GM11168 (cell line): Measurements from ENCODE around the gene CDC20.

Experiments used
- in situ Hi-C: fragments of 300-500 bp; cut with MboI; formaldehyde crosslinking; loops from one replicate; pipeline ENCODE4 v1.12.0; 2022; ENCODE audit warnings: low sequenced_read_pairs; ENCODE audit not compliant: unreplicated experiment

The CDC20 gene

DNA sequence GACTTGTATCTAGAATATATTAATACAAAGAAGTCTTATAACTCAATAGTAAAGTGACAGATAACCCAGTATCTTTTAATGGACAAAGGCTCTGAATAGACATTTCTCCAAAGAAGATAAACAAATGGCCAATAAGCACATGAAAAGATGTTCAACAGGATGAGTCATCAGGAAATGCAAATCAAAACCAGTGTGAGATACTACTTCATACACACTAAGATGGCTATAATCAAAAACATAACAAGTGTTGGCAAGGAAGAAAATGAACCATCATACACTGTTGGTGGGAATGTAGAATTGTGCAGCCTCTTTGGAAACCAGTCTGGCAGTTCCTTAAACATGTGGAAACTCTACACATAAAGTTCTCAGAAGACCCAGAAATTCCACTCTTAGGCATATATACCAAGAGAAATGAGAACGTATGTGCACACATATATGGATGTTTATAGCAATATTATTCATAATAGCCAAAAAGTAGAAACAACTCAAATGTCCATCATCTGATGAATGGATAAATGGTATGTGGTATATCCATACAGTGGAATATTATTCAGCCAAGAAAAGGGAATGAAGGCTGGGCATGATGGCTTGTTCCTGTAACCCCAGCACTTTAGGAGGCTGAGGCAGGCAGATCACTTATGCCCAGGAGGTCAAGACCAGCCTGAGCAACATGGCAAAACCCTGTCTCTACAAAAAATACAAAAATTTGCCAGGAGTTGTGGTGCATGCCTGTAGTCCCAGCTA is 31.1 kb upstream of the CDC20 start:
- in situ Hi-C loops = no loop called here

DNA sequence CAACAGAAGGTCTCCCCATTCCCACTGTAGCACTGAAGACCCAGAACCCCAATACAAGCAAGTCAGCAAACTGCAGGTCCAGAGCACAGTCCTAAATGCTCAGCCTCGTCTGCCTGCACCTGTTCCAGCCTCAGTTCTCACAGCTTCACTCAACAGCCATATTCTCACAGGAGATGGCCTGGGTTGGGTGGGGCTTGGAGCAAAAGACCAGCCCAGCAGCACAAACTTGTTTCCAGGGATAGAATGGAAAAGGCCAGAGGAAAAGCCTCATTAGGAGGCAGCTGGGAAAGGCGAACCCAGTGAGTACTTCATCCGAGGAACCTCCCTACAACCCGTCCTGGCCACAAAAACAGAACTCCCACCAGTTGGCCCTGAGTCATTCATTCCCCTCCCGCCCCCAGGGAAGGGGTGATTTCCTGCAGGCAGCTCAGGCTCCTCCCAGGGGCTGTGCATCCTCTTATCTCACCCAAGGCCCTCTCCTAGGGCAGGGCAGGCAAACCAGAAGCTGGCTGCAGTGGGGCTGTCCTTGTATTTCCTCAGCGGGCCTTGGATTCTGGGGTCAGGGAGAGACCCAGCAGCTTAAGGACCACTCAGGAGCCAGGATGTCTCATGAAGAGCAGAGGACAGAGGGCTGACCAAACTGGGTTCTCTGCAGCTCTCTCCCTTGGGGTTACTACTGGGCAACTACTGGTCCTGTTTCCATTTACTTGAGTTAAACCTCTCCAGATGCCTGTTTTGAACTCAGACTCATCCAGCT is 28.6 kb upstream of the CDC20 start:
- in situ Hi-C loops = no loop called here

DNA sequence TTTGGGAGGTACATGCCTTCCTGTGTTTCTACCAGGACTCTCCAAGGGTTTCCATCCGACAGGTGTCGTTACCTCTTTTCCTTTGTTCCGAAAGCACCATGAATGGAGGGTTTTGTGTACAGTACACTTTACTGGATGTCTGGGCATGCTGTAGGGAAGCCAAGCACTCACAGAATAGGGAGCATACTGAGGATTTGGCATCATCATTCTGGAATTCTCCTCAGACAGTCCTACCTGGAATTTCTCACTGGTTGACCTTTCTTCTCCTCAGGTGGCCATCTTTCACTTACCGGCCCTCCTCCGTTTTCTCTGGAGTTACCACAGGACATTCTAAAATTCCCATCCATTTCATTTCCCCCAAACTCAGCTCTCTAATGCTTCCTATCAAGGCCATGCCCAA is 27.1 kb upstream of the CDC20 start:
- in situ Hi-C loops = no loop called here

DNA sequence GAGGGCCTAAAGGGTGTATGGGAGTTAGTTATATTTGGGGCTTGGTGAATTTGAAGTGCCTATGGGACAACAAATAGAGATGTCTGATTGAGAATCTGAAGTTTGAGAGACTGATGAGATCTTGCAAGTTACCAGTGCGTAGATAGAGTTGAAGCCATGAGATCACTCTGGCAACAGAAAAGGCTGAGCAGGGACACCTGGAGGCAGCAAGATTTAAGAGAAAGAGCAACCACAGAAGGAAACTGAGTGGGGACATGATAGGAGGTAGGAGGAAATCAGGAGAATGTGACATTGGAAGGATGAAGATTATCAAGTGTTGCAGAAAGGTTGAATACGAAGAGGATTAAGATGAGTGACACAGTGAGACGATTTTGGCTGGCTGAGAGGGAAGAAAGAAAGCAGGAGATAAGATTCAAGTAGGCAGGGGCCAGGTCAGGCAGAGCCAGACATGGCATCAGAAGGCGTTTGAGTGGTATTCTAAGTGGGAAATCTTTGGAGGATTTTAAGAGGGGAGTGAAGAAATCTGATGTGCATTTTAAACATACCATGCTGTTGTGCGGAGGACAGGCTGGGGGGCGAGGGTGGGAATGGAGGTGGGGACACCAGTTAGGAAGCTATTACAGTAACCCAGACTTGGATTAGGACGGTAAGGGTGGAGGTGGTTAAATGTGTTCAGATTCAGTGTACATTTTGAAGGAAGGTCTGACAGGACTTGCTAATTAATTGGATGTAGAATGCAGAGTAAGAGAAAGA is 24.2 kb upstream of the CDC20 start:
- in situ Hi-C loops = no loop called here

DNA sequence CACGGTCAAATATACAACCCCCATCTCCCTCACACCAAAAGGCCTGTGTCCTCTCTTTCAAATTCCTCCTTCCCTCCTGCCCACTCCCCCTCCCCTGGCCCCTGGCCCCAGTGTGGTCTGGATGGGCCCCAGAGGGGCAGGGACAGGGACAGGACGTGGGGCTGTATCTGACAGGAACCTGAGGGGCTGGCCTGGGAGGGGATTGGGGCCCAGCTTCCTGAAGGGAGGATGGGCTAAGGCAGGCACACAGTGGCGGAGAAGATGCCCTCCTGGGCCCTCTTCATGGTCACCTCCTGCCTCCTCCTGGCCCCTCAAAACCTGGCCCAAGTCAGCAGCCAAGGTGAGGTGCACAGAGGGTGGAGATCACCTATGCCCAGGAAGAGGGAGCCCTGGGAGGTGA is 21.2 kb upstream of the CDC20 start, which contains the start of gene MPL:
TSS of gene MPL (plus strand) at position 231 of the 400 bp plus-strand sequence. CDS start at position 262, 31 bp downstream.
- in situ Hi-C loops = no loop called here

DNA sequence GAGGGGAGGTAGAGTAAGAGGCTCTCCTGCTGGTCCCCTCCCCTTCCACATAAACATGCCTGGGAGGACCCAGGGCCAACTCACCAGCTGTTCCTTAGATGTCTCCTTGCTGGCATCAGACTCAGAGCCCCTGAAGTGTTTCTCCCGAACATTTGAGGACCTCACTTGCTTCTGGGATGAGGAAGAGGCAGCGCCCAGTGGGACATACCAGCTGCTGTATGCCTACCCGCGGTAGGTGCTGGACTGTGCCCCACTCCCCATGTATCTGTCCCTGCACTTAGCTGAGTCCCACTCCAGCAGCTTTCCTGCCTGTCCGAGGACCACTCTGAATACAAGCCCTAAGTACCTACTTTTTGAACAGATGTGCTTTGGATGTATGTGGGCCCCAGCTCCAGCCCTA is 20.8 kb upstream of the CDC20 start:
- in situ Hi-C loops = no loop called here

DNA sequence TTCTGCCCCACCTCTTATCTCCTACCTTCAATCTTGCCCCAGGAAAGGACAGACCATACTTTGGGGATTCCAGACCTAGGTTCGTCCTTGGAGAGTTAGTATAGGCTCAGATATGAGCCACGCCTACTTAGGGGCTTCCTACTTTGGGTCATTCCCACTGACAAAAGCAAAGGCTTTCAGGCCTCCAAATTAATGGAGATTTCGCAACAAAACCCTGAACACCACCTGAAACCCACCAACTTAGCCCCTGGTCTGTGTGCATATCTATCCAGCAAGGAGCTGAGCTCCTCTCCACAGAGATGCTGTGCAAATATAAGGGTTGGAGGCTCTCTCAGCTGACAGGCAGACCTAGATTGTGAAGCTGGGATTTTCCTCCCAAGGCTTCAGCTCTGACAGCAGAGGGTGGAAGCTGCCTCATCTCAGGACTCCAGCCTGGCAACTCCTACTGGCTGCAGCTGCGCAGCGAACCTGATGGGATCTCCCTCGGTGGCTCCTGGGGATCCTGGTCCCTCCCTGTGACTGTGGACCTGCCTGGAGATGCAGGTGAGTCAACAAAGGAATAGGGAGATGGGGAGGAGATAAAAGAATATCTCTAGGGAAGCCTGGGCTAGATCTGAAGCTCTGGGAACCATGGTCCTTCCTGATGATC is 19.1 kb upstream of the CDC20 start:
- in situ Hi-C loops = no loop called here

DNA sequence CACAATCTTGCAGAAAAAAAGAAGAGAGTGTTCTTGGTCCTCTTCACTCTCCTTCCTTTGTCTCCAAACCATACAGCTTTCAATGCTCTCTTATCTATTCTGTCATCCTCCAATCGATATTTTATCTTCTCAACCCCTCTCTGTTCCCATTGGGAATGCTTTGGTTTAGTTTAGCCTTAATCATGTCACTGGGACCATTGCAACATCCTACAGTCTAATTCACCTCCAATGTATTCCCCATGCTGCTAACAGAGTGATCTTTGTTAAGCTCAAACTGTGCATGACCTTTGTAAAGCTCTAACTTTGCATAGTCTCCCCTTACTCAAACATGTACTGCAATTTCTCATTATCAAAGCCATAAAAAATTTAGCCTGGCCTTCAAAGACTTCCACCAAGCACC is 18.2 kb upstream of the CDC20 start:
- in situ Hi-C loops = no loop called here

DNA sequence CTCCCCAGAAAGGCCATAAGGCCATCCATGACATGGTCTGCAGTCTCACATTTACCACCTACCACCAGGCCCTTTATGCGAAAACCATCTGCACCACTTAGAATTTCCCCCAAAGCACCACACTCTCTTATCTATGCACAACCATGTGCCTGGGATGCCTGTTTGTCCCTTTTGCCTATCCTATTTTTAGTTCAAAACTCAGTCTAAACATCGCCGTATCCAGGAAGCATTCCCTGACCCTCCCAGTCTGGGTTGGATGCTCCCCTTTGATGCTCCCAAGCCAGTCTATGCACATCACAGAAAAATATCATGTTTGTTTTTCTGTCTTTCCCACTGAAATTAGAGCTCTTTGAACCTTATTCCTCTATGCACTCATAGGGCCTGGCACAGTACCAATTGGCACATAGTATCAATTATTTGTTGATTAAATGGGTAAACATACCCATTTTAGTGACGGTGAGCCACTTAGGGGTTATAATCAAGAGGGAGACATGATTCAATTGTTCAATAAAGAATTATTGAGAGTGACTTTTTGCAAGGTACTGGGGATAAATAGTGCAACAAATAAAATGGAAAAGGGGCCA is 14.4 kb upstream of the CDC20 start:
- in situ Hi-C loops = no loop called here

DNA sequence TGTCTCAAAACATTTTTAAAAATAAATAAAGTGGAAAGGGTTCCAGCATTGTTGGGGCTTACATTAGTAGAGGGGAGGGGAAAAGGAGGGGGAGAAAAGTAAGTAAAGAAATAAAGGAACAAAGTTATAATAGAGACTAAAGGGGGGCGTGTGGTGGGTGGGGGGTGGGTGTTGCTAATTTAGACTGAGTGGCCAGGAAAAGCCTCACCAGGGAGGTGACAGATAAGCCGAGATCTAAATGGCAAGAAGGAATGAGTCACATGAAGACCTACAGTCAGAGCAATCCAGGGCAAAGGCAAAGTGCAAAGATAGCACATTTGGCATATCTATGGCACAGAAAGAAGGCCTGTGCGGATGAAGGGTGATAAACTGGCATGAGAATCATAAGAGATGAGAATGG is 13.7 kb upstream of the CDC20 start:
- in situ Hi-C loops = no loop called here

DNA sequence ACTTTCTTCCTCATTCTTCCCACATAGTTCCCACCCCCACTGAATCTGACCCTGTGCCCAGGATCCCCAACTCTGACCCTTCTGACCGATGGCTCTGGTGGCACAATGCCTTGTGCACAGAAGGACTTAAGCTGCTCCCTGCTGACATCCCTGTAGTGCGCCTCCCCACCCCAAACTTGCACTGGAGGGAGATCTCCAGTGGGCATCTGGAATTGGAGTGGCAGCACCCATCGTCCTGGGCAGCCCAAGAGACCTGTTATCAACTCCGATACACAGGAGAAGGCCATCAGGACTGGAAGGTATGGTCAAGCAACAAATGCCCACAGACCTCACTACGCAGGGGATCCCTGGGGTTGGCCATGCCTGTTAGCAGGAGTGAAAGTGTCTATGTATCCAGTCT is 12.1 kb upstream of the CDC20 start:
- in situ Hi-C loops = no loop called here

DNA sequence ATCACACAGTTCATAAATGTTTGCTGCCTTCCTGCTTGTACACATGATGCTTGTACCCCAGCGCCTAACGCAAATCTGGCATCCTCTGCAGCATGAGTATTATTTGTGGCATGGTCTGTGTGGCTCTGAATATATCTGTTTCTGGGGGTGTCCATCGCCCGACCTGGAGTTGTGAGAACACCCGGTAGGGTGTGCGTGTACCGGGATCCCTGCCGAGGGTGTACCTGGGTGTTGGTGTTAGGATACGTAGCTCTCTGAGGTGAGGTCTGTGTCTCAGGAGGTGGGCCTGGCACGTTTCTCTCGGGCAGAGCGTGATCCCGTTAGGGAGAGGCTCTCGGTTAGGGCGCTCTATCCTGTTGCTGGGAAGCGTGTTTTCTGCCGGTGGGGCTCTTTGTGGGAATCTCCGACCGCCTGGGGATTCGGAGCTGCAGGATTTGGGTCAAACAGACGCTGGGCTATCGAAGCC is 10.4 kb upstream of the CDC20 start:
- in situ Hi-C loops = no loop called here

DNA sequence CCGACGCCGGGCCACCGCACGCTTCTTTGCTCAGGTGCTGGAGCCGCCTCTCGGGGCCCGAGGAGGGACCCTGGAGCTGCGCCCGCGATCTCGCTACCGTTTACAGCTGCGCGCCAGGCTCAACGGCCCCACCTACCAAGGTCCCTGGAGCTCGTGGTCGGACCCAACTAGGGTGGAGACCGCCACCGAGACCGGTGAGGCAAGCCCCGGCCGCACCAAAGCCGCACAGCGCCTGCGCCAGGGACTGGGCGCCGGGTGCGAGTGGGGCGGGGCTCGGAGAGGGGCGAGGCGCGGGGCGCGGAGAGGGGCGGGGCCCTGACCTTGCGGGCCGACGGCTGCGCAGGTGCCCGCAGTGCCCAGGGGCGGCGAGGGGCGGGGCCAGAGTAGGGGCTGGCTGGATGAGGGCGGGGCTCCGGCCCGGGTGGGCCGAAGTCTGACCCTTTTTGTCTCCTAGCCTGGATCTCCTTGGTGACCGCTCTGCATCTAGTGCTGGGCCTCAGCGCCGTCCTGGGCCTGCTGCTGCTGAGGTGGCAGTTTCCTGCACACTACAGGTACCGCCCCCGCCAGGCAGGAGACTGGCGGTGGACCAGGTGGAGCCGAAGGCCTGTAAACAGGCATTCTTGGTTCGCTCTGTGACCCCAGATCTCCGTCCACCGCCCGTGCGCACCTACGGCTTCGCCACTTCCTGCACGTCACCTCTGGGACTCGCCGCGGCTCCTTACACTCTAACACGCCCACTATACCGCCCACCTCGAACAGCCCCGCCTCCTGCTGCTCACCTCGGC is 9.8 kb upstream of the CDC20 start:
- in situ Hi-C loops = no loop called here

DNA sequence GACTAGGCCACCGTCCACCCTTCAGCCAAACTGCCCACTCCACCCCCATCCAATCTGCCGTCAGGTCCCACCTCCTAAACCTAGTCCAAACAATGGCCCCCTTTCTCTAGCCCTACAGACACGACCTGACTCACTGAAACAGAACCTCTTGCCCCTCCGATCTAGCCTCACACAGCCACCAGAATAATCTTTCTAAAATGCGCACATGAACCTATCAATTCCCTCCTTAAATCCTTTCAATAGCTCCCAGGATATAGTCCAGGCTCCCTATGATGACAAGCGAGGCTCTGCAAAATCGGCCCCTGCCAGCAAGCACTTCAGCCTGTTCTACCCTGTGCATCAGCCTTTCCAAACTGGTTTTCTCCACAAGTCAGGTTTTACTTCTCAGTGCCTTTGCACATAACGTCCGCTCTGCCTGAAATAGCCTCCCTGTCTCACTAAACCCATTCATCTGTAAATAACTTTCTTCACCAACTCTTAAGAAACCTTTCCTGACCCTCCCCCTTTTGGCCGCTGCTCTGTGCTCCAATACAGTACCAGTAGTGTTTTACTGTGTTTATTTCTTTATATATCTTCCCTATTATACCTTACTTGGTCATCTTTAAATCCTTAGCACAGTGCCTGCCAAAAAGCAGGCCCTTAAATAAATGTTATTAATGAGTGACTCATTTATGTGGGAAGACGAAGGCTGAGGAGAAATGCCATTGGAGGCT is 9.0 kb upstream of the CDC20 start:
- in situ Hi-C loops = no loop called here

DNA sequence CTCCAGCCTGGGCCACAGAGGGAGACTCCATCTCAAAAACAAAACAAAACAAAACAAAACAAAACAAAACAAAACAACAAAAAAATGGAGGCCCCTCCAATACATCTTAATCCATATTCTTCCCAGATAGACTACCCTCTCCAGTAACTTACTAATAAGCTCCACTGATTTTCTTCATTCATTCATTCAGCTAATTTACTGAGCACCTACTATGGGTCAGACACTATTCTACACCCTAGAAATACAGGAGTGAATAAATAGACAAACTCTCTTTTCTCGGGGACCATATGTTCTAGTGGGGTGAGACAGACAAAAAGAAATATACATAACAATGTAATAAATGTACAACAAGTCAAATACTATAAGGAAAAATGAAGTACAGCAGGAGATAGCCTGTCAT is 7.8 kb upstream of the CDC20 start:
- in situ Hi-C loops = no loop called here

DNA sequence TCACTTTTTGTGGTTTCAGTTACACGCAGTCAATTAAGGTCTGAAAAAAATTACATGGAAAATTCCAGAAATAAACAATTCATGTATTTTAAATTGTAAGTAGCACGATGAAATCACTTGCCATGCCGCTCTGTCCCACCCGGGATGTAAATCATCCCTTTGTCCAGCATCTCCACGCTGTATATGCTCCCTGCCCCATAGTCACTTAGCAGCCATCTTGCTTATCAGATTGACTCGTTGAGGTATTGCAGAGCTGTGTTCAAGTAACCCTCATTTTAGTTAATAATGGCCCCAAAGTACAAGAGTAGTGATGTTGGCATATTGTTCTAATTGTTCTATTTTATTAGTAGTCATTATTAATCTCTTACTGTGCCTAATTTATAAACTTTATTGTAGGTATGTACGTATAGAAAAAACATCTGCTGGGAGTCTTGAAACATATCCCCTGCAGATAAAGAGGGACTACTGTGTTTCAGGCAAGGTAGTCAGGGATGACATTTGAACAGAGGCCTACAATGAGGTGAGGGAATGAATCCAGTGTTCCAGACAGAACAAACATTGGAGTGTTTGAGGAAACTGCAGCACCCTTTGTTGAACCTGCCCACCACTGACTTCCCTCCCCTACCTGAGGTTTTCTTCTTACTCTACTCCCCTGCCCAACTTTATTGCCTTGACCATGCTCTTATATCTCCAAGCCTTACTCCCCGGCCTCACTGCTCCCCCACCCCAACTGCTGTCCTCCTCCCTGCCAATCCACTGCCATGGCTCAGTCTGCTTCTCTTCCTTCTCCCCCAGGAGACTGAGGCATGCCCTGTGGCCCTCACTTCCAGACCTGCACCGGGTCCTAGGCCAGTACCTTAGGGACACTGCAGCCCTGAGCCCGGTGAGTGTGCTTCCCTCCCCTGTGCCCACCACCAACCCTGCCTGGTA is 7.1 kb upstream of the CDC20 start:
- in situ Hi-C loops = no loop called here

DNA sequence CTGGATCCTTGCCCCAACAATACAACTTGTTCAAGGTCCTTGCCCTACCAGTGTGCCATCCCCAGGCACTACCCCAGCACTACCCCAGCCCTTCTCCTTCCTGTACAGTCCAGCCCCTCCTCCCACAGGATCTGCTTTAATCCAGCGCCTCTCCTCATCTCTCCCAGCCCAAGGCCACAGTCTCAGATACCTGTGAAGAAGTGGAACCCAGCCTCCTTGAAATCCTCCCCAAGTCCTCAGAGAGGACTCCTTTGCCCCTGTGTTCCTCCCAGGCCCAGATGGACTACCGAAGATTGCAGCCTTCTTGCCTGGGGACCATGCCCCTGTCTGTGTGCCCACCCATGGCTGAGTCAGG is 6.5 kb upstream of the CDC20 start:
- in situ Hi-C loops = no loop called here

DNA sequence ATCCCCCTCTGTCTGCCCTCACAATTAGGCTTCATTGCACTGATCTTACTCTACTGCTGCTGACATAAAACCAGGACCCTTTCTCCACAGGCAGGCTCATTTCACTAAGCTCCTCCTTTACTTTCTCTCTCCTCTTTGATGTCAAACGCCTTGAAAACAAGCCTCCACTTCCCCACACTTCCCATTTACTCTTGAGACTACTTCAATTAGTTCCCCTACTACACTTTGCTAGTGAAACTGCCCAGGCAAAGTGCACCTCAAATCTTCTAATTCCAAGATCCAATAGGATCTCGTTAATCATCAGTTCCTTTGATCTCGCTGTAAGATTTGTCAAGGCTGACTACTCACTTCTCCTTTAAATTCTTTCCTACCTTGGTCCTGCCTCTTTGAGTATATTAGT is 5.9 kb upstream of the CDC20 start:
- in situ Hi-C loops = no loop called here
